Mononuclear cell (primary cell): ENCODE results near the gene GALNT7. TPM values are rescaled to one million over a fixed set of nuclear protein-coding genes. Genes with fewer than 3 reads are reported as not detected.
A peak's percentile ranks its signal among the peaks of the same experiment; 100 is the strongest.

Source experiments
- H3K27me3 ChIP-seq: 2 replicates; pipeline ENCODE4 v1.6.0; 2011; ENCODE audit warnings: low read length, control low read depth; ENCODE audit not compliant: insufficient read depth
- H3K4me1 ChIP-seq: 2 replicates; pipeline ENCODE4 v1.5.1; 2011; ENCODE audit warnings: mild to moderate bottlenecking, low read length, control low read depth; ENCODE audit not compliant: insufficient read depth
- H3K4me3 ChIP-seq: 2 replicates; pipeline ENCODE4 v1.5.1; 2011; ENCODE audit warnings: mild to moderate bottlenecking, low read length, moderate library complexity
- H3K9me3 ChIP-seq: 2 replicates; pipeline ENCODE4 v1.5.1; 2011; ENCODE audit warnings: low read depth, mild to moderate bottlenecking, control low read depth, low read length
- total RNA-seq: library from RNA; depleted of rRNA; stranded (reverse); fragments of >200 nt; gene quantifications from one replicate; pipeline ENCODE4 v1.2.3, GENCODE V29; 2012

The GALNT7 gene
- total RNA-seq, 1 donor: 11.4 TPM

GRCh38 chr4:173365359-173365996 lies 196.9 kb downstream of the GALNT7 start:
- Histone ChIP-seq H3K9me3 (no peaks in the 10 kb centered on the region), H3K4me1 (peaks cover 9% of the 10 kb centered on the region), H3K27me3 (no peaks in the 10 kb centered on the region), H3K4me3 (no peak overlapping the region)

GRCh38 chr4:173367285-173367684 lies 198.7 kb downstream of the GALNT7 start:
- peaks cover 9% of the 10 kb centered on the region for H3K4me1 ChIP-seq
- H3K4me3 ChIP-seq: no peak overlapping the region
- no peaks in the 10 kb centered on the region for H3K9me3 ChIP-seq
- H3K27me3 ChIP-seq: no peaks in the 10 kb centered on the region

GRCh38 chr4:173367946-173368345 lies 199.3 kb downstream of the GALNT7 start:
- Histone ChIP-seq H3K4me3 (no peak overlapping the region), H3K9me3 (no peaks in the 10 kb centered on the region), H3K4me1 (peaks cover 13% of the 10 kb centered on the region), H3K27me3 (no peaks in the 10 kb centered on the region)

- peak overlapping the region; percentile 73 for H3K4me3 ChIP-seq
- no peaks in the 10 kb centered on the region for H3K9me3 ChIP-seq
- H3K27me3 ChIP-seq: no peaks in the 10 kb centered on the region
- peaks cover 19% of the 10 kb centered on the region for H3K4me1 ChIP-seq
Measured at GRCh38 chr4:173370130-173370476, 201.5 kb downstream of the GALNT7 start.

- Histone ChIP-seq H3K9me3 (no peaks in the 10 kb centered on the region), H3K4me1 (peaks cover 16% of the 10 kb centered on the region), H3K4me3 (peak within 1 kb of the TSS; percentile 73), H3K27me3 (no peaks in the 10 kb centered on the region)
Measured at GRCh38 chr4:173370477-173371291, 202.1 kb downstream of the GALNT7 start, which contains the start of gene SAP30. Gene SAP30 (plus strand): TSS chr4:173370954. CDS start chr4:173371183, 229 bp downstream.

GRCh38 chr4:173371292-173372192 lies 202.9 kb downstream of the GALNT7 start:
- peak overlapping the region; percentile 73 for H3K4me3 ChIP-seq

More at GRCh38 chr4:173371292-173372192, 202.9 kb downstream of the GALNT7 start:
- Histone ChIP-seq H3K9me3 (no peaks in the 10 kb centered on the region), H3K4me1 (peaks cover 14% of the 10 kb centered on the region), H3K27me3 (no peaks in the 10 kb centered on the region)

Other genes starting within 250 kb of the GALNT7 start
- gene HMGB2, start 165.5 kb downstream of the GALNT7 start, total RNA-seq: 96.1 TPM
- 5.2 TPM for gene SAP30, start 202.1 kb downstream of the GALNT7 start, total RNA-seq
- not detected for gene SCRG1, start 230.3 kb downstream of the GALNT7 start, total RNA-seq